Stimulated activated CD4-positive, alpha-beta T cell treated with anti-CD3 and anti-CD28 coated beads, Interleukin-4, amount 100 ng/mL, for 4 hours (primary cell): ENCODE measurements around the gene KRT36.

Experiments
- DNase-seq, 2 experiments: peaks; one replicate each; pipeline ENCODE4 v3.0.0-alpha.2; 2020

The KRT36 gene

GRCh38 chr17:41475421-41475820 lies 14.3 kb downstream of the KRT36 start:
- no peak for DNase-seq

DNA sequence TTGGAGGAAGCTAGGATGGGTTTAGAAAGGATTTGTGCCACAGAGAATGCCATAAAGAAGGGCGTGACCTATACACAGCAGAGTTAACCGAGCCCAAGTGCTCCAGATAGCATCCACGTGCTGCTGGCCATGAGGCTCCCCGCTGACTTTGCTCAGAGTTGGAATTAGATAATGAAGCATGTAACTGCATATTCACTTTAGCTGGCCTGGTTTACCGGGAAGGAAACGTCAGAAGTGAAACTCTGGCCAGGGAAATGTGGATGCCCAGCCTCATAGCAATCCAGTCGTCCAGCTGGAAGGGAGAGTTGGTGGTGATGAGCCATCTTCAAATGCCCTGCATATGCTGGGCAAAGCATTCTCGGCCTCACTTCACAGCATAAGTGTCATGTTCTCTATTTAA lies 14.8 kb downstream of the KRT36 start:
- DNase-seq, result no peak

- no peak for DNase-seq
Observed at GRCh38 chr17:41468346-41468745, 21.4 kb downstream of the KRT36 start.

- no peak for DNase-seq
Observed at GRCh38 chr17:41467561-41467960, 22.1 kb downstream of the KRT36 start.

DNA sequence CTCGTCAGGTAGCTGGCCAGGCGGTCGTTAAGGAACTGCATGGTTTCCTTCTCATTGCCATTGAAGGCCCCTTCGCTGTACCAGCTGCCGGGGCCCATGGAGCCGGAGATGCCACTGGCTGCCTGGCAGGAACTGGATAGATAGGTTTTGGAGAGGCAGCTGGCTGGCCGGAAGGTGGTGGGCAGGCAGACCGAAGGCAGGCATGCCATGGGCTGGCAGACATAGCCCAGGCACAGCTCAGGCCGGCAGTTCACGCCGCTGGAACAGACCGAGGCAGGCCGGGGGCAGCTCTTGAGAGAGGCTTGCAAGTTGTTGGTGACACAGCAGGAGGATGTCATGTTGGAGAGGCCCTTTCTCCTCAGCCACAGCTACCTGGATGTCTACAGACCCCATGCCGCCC lies 22.7 kb downstream of the KRT36 start, which contains the start of gene KRT32:
Gene KRT32, minus strand, starts transcription at position 399 of the 400 bp plus-strand sequence. Its CDS starts 61 bp downstream, at position 338.
- no peak for DNase-seq

- no peak for DNase-seq
Observed at GRCh38 chr17:41464682-41465081, 25.0 kb downstream of the KRT36 start.

DNA sequence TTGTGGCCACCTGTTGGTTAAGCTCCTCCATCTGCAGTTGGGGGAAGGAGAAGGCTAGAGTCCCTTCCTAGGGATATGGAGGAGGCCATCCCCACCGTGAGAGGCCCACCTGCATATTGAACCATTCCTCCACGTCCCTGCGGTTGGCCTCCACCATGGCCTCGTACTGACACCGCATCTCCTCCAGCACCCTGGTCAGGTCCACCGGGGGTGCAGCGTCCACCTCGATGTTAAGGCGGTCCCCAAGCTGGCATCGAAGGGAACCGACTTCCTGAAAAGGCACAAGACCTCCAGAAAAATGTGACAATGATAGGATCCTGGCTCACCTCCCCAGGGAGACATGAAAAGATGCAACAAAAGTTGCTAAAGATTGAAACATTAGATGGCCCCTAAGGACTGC lies 25.5 kb downstream of the KRT36 start:
- no peak for DNase-seq

DNA sequence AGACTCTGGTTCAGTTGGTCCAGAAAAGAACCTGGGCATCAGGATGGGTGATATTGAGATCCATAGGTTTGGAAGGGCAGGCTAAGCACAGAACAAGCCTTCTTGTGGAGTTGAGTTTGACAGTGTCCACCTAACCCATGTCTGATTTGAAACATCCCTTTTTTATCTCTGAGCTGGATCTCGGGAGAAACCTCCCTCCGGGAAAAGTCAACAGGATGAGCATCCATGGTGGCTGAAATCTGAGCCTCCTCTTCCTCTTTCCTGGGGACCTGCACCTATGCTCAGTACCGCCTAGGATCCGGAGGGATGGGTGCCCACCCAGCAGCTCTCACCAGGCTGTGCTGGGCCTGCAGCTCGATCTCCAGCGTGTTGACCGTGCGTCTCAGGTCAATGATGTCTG lies 26.0 kb downstream of the KRT36 start:
- DNase-seq, result no peak

DNA sequence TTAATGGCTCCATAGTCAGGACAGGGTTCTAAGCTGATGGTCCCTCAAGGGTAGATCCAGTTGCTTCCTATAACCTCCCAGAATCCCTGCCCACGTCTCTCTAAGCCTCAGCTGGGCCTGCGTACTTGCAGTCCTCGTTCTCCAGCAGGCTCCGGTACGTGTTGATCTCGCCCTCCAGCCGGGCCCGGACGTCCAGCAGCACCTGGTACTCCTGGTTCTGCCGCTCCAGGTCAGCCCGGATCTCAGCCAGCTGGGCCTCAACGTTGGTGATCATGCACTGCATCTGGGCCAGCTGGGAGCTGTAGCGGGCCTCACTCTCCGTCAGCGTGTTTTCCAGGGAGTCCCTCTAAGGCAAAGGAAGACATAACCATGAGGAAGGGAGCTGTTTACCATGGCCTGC lies 27.0 kb downstream of the KRT36 start:
- no peak for DNase-seq

- no peak for DNase-seq
Observed at GRCh38 chr17:41457676-41458075, 32.0 kb downstream of the KRT36 start.

DNA sequence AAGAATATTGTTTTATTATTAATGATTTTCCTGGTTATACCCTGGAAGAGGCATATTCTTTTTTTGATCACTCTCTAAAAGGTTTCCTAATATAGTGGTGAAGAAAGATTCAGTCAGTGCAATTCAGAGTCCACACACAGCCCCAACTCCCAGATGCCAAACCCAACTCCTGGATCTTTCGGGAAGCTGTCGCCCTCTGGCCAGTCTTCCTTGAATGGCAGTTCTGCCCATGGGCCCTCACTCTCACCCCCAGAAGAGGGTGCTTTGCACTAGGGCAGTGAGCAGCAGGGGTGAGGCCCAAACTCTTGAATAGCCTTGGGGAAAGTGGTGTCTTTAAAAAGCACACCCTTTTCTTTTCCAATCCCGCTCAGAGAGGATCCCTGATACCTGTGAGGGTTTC lies 33.5 kb downstream of the KRT36 start:
- no peak for DNase-seq

- DNase-seq, result no peak
Observed at GRCh38 chr17:41455236-41455635, 34.5 kb downstream of the KRT36 start.

DNA sequence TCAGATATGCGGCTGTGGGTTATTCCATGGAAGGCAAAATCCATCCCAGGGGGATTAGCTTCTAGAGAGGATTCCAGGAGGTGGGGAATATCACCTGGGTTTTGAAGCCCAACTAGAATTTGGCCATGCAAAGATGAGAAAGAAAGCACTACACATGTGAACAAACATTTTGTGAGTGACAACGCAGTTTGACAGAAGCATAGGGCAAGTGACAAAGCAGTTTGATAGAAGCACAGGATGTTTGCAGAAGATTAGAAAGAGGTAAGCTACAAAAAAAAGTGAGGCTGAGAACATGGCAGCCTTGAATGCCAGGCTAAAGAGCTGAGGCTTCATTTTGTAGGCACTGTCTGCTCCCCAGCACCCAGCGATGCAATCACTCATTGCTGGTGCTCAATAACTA lies 36.6 kb downstream of the KRT36 start:
- DNase-seq, result no peak

DNA sequence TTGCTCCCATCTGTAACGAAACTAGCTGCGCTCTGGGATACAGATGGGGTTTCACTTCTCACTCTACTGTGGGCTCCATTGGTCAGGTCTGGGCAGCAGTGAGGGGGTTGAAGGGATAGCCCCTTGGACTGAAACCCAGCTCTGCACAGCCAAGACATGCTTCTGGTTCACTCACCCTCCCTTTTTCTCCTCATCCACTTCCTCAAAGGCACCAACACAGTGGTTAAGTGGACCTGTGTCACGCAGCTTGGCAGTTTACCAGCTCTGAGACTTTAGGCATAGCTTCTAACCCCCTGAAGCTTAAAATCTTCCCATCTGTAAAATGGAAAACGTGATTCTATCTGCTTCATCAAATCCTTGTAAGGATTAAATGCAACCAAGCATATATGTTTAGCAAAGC lies 37.4 kb downstream of the KRT36 start:
- no peak for DNase-seq

DNA sequence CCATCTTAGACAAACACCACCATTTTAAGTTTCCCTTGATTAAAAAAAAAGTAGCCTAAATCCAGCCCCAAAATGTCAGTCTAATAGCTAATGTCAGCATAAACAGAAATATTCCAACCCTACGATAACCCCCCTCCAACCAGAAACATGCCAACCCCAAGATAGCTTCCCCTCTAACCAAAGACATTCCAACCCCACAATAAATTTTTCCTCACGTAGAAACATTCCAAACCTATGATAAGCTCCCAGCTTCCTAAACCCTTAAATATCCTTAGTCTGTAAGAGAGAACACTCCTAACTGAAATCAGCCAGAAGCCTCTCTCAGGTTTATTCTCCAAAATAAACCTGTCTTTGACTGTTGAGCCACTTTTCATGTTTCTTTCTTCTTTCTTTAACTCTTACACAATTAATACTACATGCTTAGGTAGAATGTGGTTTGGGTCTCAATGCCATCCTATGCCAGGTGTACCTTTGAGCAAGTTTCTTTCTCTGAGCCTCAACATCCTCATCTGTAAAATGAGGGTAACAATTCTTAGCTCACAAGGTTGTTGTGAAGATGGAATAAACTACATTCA lies 38.5 kb downstream of the KRT36 start:
- no peak for DNase-seq

DNA sequence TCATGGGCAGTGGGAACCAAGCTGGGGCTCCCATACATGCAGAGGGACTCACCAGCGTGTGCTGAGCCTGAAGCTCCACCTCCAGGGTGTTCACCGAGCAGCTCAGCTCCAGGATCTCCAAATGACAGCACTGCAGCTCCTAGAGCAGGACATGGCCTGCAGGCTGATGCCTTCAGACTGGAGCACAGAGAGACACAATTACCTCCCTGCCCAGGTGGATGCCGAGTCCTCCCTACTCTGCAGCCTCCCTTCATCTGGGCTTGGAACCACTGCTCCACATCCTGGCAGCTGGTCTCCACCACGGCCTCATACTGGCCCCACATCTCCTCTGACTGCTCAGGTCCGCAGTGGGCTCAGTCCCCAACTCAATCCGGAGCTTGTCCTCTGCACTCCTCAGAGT lies 40.7 kb downstream of the KRT36 start:
- DNase-seq, result no peak

- DNase-seq, result no peak
Observed at GRCh38 chr17:41448506-41448905, 41.2 kb downstream of the KRT36 start.

GRCh38 chr17:41446806-41447205 lies 42.9 kb downstream of the KRT36 start:
- no peak for DNase-seq

DNA sequence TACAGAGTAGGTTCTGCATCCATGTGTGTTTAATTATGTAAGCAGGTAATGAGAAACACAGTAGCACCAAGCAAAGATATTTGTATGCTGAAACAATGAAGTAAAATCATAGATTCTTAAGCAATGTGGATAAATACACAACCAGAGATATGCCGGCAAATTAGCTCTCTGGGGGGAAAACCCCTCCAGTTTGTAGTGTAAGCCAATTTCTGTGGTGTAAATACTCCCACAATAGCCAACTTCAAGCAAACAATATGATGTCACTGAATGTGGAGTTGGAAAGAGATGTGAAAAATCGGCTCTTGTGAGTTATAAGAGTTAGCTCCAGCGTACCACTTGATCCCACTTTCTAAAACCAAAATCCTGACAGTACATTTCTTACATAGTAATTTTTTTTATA lies 45.1 kb downstream of the KRT36 start:
- no peak for DNase-seq

GRCh38 chr17:41444186-41444585 lies 45.5 kb downstream of the KRT36 start:
- DNase-seq, result no peak

DNA sequence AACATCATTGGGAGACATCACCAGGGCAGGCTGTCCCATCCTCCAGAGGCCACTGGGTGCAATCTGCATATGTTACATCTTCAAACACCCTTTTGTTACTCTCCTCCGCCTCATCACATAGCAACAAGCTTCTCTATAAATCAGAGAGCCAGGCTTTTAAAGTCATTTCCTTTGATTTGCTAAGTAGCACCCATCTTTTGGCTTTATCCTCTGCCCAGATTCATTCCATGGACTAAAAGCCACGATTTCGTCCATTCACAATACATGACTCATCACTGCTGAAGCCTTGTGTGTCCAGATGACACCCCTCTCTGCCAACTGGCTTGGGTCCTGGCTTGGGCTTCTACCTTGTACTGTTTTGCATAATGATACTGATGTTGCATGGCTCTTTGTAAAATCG lies 47.0 kb downstream of the KRT36 start:
- DNase-seq, result no peak

GRCh38 chr17:41440531-41441033 lies 49.1 kb downstream of the KRT36 start, which contains the start of gene KRT38:
Gene KRT38, minus strand, starts transcription at chr17:41440983. Its CDS starts 62 bp downstream, at chr17:41440921.
- DNase-seq, result no peak

GRCh38 chr17:41439375-41439774 lies 50.3 kb downstream of the KRT36 start:
- DNase-seq, result no peak

DNA sequence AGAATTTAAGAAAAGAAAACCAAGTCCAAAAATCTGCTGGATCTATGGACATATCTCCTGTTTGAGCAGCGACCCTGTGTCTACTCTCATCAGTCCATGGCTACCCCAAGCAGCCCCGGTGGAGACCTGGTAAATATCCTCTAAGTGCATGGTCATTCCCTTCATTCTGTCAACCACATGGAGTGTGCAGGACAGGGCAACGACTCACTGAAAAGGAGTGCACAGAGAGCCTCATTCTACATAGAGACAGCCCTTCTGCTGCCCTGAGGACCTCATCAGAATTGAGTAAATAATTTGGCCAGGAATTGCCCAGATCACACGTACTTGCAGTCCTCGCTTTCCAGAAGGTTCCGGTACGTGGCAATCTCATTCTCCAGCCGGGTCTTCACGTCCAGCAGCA lies 51.9 kb downstream of the KRT36 start:
- no peak for DNase-seq

GRCh38 chr17:41437254-41437653 lies 52.5 kb downstream of the KRT36 start:
- no peak for DNase-seq
